Measurements from ENCODE around the gene MATCAP1.

GRCh38 chr16:67210069-67210937, 26.5 kb upstream of the MATCAP1 start:
- no peak for TF ChIP-seq CTCF (conservative IDR thresholded peaks at IDR 0.05 in 1 of 2, IDR thresholded peaks at IDR 0.05 in 1 of 2; ENCODE audit: extremely low read depth in 1 of 2, insufficient read depth in 1 of 2, low read depth in 1 of 2, low read length in 2 of 2)
- TF ChIP-seq EZH2 (IDR thresholded peaks at IDR 0.05; ENCODE audit: borderline replicate concordance, low read length), result no peak

Data from mammary epithelial cell (primary cell).